HUES6 (cell line): ENCODE results near the gene ITGA11.
A peak's percentile ranks its signal among the peaks of the same experiment; 100 is the strongest.

Experiments
- H3K27ac ChIP-seq: 2 replicates; pipeline ENCODE4 v1.7.0; 2013; ENCODE audit warnings: low read depth, mild to moderate bottlenecking, low read length, inconsistent platforms
- H3K27me3 ChIP-seq: 2 replicates; pipeline ENCODE4 v1.6.1; 2013; ENCODE audit warnings: low read length; ENCODE audit not compliant: control insufficient read depth, insufficient read depth
- H3K36me3 ChIP-seq: 2 replicates; pipeline ENCODE4 v1.6.1; 2013; ENCODE audit warnings: low read length; ENCODE audit not compliant: control insufficient read depth, insufficient read depth
- H3K4me1 ChIP-seq: 2 replicates; pipeline ENCODE4 v1.6.1; 2013; ENCODE audit warnings: low read length; ENCODE audit not compliant: control insufficient read depth, insufficient read depth
- H3K4me3 ChIP-seq: 2 replicates; pipeline ENCODE4 v1.5.1; 2013; ENCODE audit warnings: low read depth, low read length
- H3K9ac ChIP-seq: one replicate; pipeline ENCODE4 v1.6.1; 2013; ENCODE audit warnings: mild to moderate bottlenecking, low read length
- H3K9me3 ChIP-seq: 2 replicates; pipeline ENCODE4 v1.6.1; 2013; ENCODE audit warnings: low read depth, low read length; ENCODE audit not compliant: control insufficient read depth, insufficient read depth

ITGA11 gene

DNA sequence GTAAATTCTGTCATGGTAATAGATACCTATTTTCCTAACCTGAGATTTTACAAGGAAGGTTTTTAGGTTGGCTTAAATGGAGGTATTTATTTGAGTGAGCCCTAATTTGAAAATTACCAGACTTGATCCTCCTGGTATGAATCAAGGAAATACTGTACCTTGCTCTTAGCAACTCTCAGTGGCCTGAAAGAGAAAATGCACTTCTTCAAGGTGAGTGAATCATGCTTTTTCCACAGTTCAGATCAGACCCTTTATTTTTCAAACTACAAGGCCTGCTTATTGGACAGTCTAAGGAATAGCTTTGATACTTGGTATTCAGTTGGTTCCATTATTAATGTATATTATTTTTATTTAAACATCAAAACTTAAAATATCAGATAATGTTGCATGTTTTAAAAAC is 139.0 kb downstream of the ITGA11 start:
- Histone ChIP-seq H3K27me3 (no peaks in the 10 kb centered on the region), H3K27ac (no peak overlapping the region), H3K4me3 (no peak overlapping the region), H3K4me1 (peaks cover 10% of the 10 kb centered on the region), H3K9ac (no peak overlapping the region), H3K9me3 (no peaks in the 10 kb centered on the region), H3K36me3 (peaks cover 48% of the 10 kb centered on the region)

GRCh38 chr15:68292157-68292781 is 139.7 kb downstream of the ITGA11 start:
- H3K9me3 ChIP-seq, result no peaks in the 10 kb centered on the region
- H3K27ac ChIP-seq, result no peak overlapping the region
- no peak overlapping the region for H3K9ac ChIP-seq
- no peak overlapping the region for H3K4me3 ChIP-seq
- H3K27me3 ChIP-seq, result no peaks in the 10 kb centered on the region
- peaks cover 15% of the 10 kb centered on the region for H3K4me1 ChIP-seq
- peaks cover 50% of the 10 kb centered on the region for H3K36me3 ChIP-seq

- peaks cover 53% of the 10 kb centered on the region for H3K36me3 ChIP-seq
- no peak overlapping the region for H3K4me3 ChIP-seq
- no peaks in the 10 kb centered on the region for H3K9me3 ChIP-seq
- peaks cover 21% of the 10 kb centered on the region for H3K4me1 ChIP-seq
- no peak overlapping the region for H3K27ac ChIP-seq
- H3K9ac ChIP-seq, result no peak overlapping the region
- H3K27me3 ChIP-seq, result no peaks in the 10 kb centered on the region
Observed at GRCh38 chr15:68290715-68291114, 141.2 kb downstream of the ITGA11 start.

- Histone ChIP-seq H3K27me3 (no peaks in the 10 kb centered on the region), H3K36me3 (peaks cover 58% of the 10 kb centered on the region), H3K9ac (no peak overlapping the region), H3K4me1 (peaks cover 27% of the 10 kb centered on the region), H3K27ac (no peak overlapping the region), H3K9me3 (peaks cover 3% of the 10 kb centered on the region), H3K4me3 (no peak overlapping the region)
Observed at GRCh38 chr15:68289621-68290352, 142.2 kb downstream of the ITGA11 start.

DNA sequence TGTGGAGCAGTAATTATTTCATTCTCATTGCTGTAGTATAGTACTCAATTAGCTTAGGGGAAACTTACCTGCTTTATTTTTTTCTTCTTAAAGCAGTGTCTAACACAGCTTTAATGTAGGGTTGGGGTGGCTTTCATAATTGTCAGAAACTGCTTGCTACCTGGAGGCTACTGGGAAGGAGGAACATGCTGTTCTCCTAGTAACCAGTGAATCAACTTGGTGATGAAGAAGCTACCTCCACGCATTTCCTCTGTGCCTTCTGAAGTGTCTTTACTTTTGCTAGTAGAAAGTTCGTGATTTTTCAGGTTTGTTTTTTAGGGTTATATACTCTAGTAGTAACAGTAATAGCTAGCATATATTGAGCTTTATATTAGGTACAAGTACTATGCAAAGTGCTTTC is 142.9 kb downstream of the ITGA11 start:
- Histone ChIP-seq H3K9ac (no peak overlapping the region), H3K36me3 (peaks cover 65% of the 10 kb centered on the region), H3K9me3 (peaks cover 6% of the 10 kb centered on the region), H3K27ac (no peak overlapping the region), H3K27me3 (no peaks in the 10 kb centered on the region), H3K4me3 (no peak overlapping the region), H3K4me1 (peaks cover 27% of the 10 kb centered on the region)

- H3K4me3 ChIP-seq, result no peak overlapping the region
- no peak overlapping the region for H3K9ac ChIP-seq
- H3K27me3 ChIP-seq, result no peaks in the 10 kb centered on the region
- no peak overlapping the region for H3K27ac ChIP-seq
- H3K4me1 ChIP-seq, result peaks cover 38% of the 10 kb centered on the region
- H3K9me3 ChIP-seq, result peaks cover 8% of the 10 kb centered on the region
- peaks cover 47% of the 10 kb centered on the region for H3K36me3 ChIP-seq
Observed at GRCh38 chr15:68286256-68286655, 145.7 kb downstream of the ITGA11 start.

GRCh38 chr15:68285259-68285980 is 146.5 kb downstream of the ITGA11 start:
- no peak overlapping the region for H3K27ac ChIP-seq
- H3K4me3 ChIP-seq, result no peak overlapping the region
- no peak overlapping the region for H3K9ac ChIP-seq
- H3K27me3 ChIP-seq, result no peaks in the 10 kb centered on the region
- H3K9me3 ChIP-seq, result peaks cover 8% of the 10 kb centered on the region
- H3K36me3 ChIP-seq, result peaks cover 38% of the 10 kb centered on the region
- H3K4me1 ChIP-seq, result peaks cover 39% of the 10 kb centered on the region

DNA sequence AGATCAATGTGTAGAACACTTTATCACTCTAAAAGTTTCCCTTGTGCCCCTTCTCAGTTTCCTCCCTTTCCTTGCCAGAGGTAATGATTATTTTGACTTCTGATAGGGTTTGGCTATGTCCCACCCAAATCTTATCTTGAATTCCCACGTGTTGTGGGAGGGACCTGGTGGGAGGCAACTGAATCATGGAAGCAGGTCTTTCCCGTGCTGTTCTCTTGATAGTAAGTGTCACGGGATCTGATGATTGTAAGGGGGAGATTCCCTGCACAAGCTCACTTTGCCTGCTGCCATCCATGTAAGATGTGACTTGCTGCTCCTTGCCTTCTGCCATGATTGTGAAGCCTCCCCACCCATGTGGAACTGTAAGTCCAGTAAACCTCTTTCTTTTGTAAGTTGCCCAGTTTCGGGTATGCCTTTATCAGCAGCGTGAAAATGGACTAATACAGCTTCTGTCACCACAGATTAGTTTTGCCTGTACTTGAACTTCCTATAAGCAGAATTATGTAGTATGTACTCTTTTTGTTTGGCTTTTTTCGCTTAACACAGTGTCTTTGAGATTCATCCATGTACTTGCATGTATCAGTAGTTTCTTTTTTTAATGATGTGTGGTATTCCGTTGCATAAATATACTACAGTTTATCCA is 147.2 kb downstream of the ITGA11 start:
- H3K9me3 ChIP-seq, result peaks cover 8% of the 10 kb centered on the region
- peaks cover 36% of the 10 kb centered on the region for H3K36me3 ChIP-seq
- no peak overlapping the region for H3K9ac ChIP-seq
- no peaks in the 10 kb centered on the region for H3K27me3 ChIP-seq
- H3K27ac ChIP-seq, result no peak overlapping the region
- H3K4me1 ChIP-seq, result peaks cover 46% of the 10 kb centered on the region
- no peak overlapping the region for H3K4me3 ChIP-seq

GRCh38 chr15:68283401-68283800 is 148.6 kb downstream of the ITGA11 start:
- no peak overlapping the region for H3K4me3 ChIP-seq
- H3K36me3 ChIP-seq, result peaks cover 31% of the 10 kb centered on the region
- H3K9me3 ChIP-seq, result peaks cover 8% of the 10 kb centered on the region
- H3K27me3 ChIP-seq, result no peaks in the 10 kb centered on the region
- H3K4me1 ChIP-seq, result peaks cover 48% of the 10 kb centered on the region
- no peak overlapping the region for H3K9ac ChIP-seq
- H3K27ac ChIP-seq, result no peak overlapping the region

GRCh38 chr15:68281008-68281407 is 151.0 kb downstream of the ITGA11 start:
- Histone ChIP-seq H3K36me3 (peaks cover 24% of the 10 kb centered on the region), H3K27me3 (no peaks in the 10 kb centered on the region), H3K27ac (peak overlapping the region; percentile 22; the same call in 1 of the 2 replicates), H3K9ac (peak overlapping the region; percentile 13), H3K4me1 (peaks cover 43% of the 10 kb centered on the region), H3K9me3 (peaks cover 8% of the 10 kb centered on the region), H3K4me3 (peak overlapping the region; percentile 95)
